Measurements from ENCODE around the gene CGN. TPM values are rescaled to one million over a fixed set of nuclear protein-coding genes. Genes with fewer than 3 reads are reported as not detected.

Gene CGN
- polyA plus RNA-seq, 1 experiment = 0.05 TPM

- Histone ChIP-seq H3K4me3 (ENCODE audit: low read depth, low read length) (peak within 1 kb of the TSS; percentile 84), H3K27me3 (ENCODE audit: control insufficient read depth, insufficient read depth, low read length) (no peaks in the 10 kb centered on the region), H3K36me3 (ENCODE audit: control insufficient read depth, insufficient read depth, low read length) (no peaks in the 10 kb centered on the region)
- DNase-seq (ENCODE audit: low read depth) = peak; percentile 49
- TF ChIP-seq, protein P1, sequence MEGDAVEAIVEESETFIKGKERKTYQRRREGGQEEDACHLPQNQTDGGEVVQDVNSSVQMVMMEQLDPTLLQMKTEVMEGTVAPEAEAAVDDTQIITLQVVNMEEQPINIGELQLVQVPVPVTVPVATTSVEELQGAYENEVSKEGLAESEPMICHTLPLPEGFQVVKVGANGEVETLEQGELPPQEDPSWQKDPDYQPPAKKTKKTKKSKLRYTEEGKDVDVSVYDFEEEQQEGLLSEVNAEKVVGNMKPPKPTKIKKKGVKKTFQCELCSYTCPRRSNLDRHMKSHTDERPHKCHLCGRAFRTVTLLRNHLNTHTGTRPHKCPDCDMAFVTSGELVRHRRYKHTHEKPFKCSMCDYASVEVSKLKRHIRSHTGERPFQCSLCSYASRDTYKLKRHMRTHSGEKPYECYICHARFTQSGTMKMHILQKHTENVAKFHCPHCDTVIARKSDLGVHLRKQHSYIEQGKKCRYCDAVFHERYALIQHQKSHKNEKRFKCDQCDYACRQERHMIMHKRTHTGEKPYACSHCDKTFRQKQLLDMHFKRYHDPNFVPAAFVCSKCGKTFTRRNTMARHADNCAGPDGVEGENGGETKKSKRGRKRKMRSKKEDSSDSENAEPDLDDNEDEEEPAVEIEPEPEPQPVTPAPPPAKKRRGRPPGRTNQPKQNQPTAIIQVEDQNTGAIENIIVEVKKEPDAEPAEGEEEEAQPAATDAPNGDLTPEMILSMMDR (IDR thresholded peaks at IDR 0.05; ENCODE audit: insufficient read depth, low read depth, low read length) = no peak
- ChIA-PET POLR2A (interaction anchor here (0.6 kb wide), 1 partner anchor 81 kb away, joined by 4 read pairs; the partner anchor contains the start of gene POGZ), CTCF (interaction anchor here (0.6 to 1.5 kb wide), 6 partner anchors 13 to 428 kb away, joined by 3 to 5 read pairs (median 3); no protein-coding TSS in a partner anchor)
These were observed 29.1 kb downstream of the CGN start, which contains the start of gene TUFT1 for GRCh38 chr1:151540021-151540981. TUFT1 (plus strand) TSS chr1:151540309; CDS start chr1:151540367, 58 bp downstream.

GRCh38 chr1:151540982-151541377, 29.8 kb downstream of the CGN start:
- POLR2A ChIA-PET = interaction anchor here (0.6 kb wide), 1 partner anchor 82 kb away, joined by 4 read pairs; the partner anchor contains the start of gene POGZ
- TF ChIP-seq, protein P1 (IDR thresholded peaks at IDR 0.05; ENCODE audit: insufficient read depth, low read depth, low read length) = no peak
- no peaks in the 10 kb centered on the region for H3K27me3 ChIP-seq (ENCODE audit: control insufficient read depth, insufficient read depth, low read length)
- CTCF ChIA-PET = interaction anchor here (0.6 to 1.2 kb wide), 4 partner anchors 13 to 194 kb away, joined by 3 to 5 read pairs (median 3); no protein-coding TSS in a partner anchor
- H3K4me3 ChIP-seq (ENCODE audit: low read depth, low read length) = peak overlapping the region; percentile 84
- DNase-seq (ENCODE audit: low read depth) = no peak
- H3K36me3 ChIP-seq (ENCODE audit: control insufficient read depth, insufficient read depth, low read length) = no peaks in the 10 kb centered on the region

DNA sequence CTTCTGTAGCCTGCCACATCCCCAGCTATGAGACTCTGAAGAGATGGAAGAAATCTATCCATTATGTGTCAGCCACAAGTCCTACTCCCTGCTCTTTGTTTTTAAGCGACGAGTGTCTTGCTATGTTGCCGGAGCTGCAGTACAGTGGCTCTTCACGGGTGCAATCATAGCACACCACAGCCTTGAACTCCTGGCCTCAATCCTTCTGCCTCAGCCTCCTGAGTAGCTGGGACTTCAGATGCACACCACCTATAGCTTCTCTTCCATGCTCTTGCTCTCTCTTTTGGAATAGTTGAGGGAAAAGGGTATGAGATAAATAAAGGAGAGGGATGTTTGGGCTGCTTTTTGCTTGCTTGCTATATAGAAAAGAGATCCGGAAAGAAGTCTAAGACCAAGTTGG, 30.6 kb downstream of the CGN start:
- CTCF ChIA-PET = interaction anchor here (0.6 to 1.4 kb wide), 4 partner anchors 12 to 462 kb away, joined by 3 to 6 read pairs (median 4); no protein-coding TSS in a partner anchor
- DNase-seq (ENCODE audit: low read depth) = no peak
- POLR2A ChIA-PET = no interaction called here
- Histone ChIP-seq H3K36me3 (ENCODE audit: control insufficient read depth, insufficient read depth, low read length) (no peaks in the 10 kb centered on the region), H3K4me3 (ENCODE audit: low read depth, low read length) (peak overlapping the region; percentile 84), H3K27me3 (ENCODE audit: control insufficient read depth, insufficient read depth, low read length) (no peaks in the 10 kb centered on the region)
- TF ChIP-seq, protein P1 (IDR thresholded peaks at IDR 0.05; ENCODE audit: insufficient read depth, low read depth, low read length) = no peak

GRCh38 chr1:151542710-151543129, 31.5 kb downstream of the CGN start:
- TF ChIP-seq, protein P1 (IDR thresholded peaks at IDR 0.05; ENCODE audit: insufficient read depth, low read depth, low read length) = no peak

DNA sequence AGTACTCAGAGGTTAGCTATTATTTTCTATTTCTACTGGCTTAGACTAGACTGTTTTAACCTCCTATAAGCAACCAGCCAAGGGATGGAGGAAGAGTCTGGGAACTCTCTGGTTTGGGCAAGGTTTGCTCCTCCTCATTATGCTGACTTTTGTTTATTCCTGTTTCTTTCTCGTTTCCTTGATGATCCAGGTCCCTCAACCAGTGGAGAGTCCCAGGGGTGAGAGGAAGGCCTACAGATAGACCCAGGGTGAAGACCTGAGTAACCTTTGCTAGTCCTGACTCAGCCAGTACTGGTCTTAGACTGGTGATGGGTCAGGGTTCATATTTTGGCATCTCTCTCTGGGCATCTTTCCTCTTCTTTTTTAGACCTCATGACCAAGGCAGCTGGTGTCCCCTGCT, 34.4 kb downstream of the CGN start:
- DNase-seq (ENCODE audit: low read depth) = no peak

More at GRCh38 chr1:151542710-151543129, 31.5 kb downstream of the CGN start:
- Histone ChIP-seq H3K36me3 (ENCODE audit: control insufficient read depth, insufficient read depth, low read length) (no peaks in the 10 kb centered on the region), H3K27me3 (ENCODE audit: control insufficient read depth, insufficient read depth, low read length) (no peaks in the 10 kb centered on the region), H3K4me3 (ENCODE audit: low read depth, low read length) (no peak overlapping the region; the same call in 1 of the 2 replicates)
- ChIA-PET POLR2A (no interaction called here), CTCF (interaction anchor here (1.4 kb wide), 1 partner anchor 98 kb away, joined by 6 read pairs; no protein-coding TSS in a partner anchor)
- DNase-seq (ENCODE audit: low read depth) = peak; percentile 84

More for the DNA sequence above, 34.4 kb downstream of the CGN start:
- TF ChIP-seq, protein P1 (IDR thresholded peaks at IDR 0.05; ENCODE audit: insufficient read depth, low read depth, low read length) = no peak
- Histone ChIP-seq H3K36me3 (ENCODE audit: control insufficient read depth, insufficient read depth, low read length) (no peaks in the 10 kb centered on the region), H3K27me3 (ENCODE audit: control insufficient read depth, insufficient read depth, low read length) (no peaks in the 10 kb centered on the region), H3K4me3 (ENCODE audit: low read depth, low read length) (no peak overlapping the region)
- ChIA-PET CTCF (no interaction called here), POLR2A (no interaction called here)
